Lung (tissue), 12 donors: ENCODE results near the gene SPRN. TPM values are rescaled to one million over a fixed set of nuclear protein-coding genes. Genes with fewer than 3 reads are reported as not detected.

Experiments
- ATAC-seq: fragments of 200-7000 bp; cut with Tn5 transposase; one replicate; pipeline ENCODE4 v1.9.1; 2020; ENCODE audit warnings: moderate number of reproducible peaks; ENCODE audit not compliant: insufficient read depth, low FRiP score
- DNase-seq, 3 donors: peaks; one replicate each; pipeline ENCODE4 v3.0.0-alpha.2; 2013 to 2017
- H3K27ac ChIP-seq, 2 donors: one replicate each; pipeline ENCODE4 v1.5.1; 2013; ENCODE audit warnings: mild to moderate bottlenecking in 2 of 2, moderate library complexity in 2 of 2, control low read depth in 1 of 2, inconsistent platforms in 1 of 2, low read depth in 1 of 2, low read length in 1 of 2
- H3K27me3 ChIP-seq, 3 donors: one replicate each; pipeline ENCODE4 v1.5.1; 2013; ENCODE audit warnings: low read length in 2 of 3; ENCODE audit not compliant: control insufficient read depth in 3 of 3, insufficient read depth in 3 of 3
- H3K36me3 ChIP-seq, 4 donors: one replicate each; pipeline ENCODE4 v1.5.1; 2013; ENCODE audit warnings: low read length in 4 of 4, mild to moderate bottlenecking in 1 of 4, moderate library complexity in 1 of 4; ENCODE audit not compliant: control insufficient read depth in 4 of 4, insufficient read depth in 4 of 4
- H3K4me1 ChIP-seq, 5 donors: one replicate each; pipeline ENCODE4 v1.5.1; 2013; ENCODE audit warnings: low read length in 5 of 5, mild to moderate bottlenecking in 2 of 5, moderate library complexity in 1 of 5; ENCODE audit not compliant: control insufficient read depth in 5 of 5, insufficient read depth in 5 of 5
- H3K4me3 ChIP-seq: one replicate; pipeline ENCODE4 v1.5.1; 2013; ENCODE audit warnings: mild to moderate bottlenecking, control low read depth, moderate library complexity
- H3K9ac ChIP-seq, 2 donors: one replicate each; pipeline ENCODE4 v1.5.1; 2013; ENCODE audit warnings: low read length in 2 of 2, control low read depth in 1 of 2; ENCODE audit not compliant: insufficient read depth in 1 of 2
- H3K9me3 ChIP-seq, 4 donors: one replicate each; pipeline ENCODE4 v1.5.1; 2013; ENCODE audit warnings: low read length in 3 of 4, mild to moderate bottlenecking in 1 of 4, moderate library complexity in 1 of 4; ENCODE audit not compliant: control insufficient read depth in 4 of 4, insufficient read depth in 3 of 4
- CTCF ChIP-seq: IDR thresholded peaks from 2 replicates; pipeline ENCODE4 v1.5.1; 2012; ENCODE audit warnings: mild to moderate bottlenecking; ENCODE audit errors: control extremely low read depth, extremely low read depth
- WGBS, 2 donors: extraction: QIAGEN DNeasy Blood & Tissue Kit; methylation state at CpG; one replicate each; pipeline ENCODE4 v1.1.7; 2013; 5-methylcytosine and 5-hydroxymethylcytosine counted together
- polyA plus RNA-seq, 2 donors: library from polyadenylated mRNA; stranded (reverse); fragments of 200-250 nt; gene quantifications; one replicate each; pipeline ENCODE4 v1.2.1, GENCODE V29; 2013
- total RNA-seq, 2 donors: library from RNA; depleted of rRNA in 1 of 2; stranded (reverse); fragments of >200 nt in 1 of 2; gene quantifications; one replicate each; pipeline ENCODE4 v1.2.1, GENCODE V29; 2014 to 2021
- donor health status: control.
- donor health status: control.
- donor health status: Bipolar disorder and iron deficiency.
- donor health status: healthy.
- donor health status: DM: yes; HTN: yes; CAD: no.

The SPRN gene
- total and polyA plus RNA-seq, 4 donors: 0.11 to 0.34 (median 0.16) TPM

GRCh38 chr10:133459454-133460207, 35.2 kb upstream of the SPRN start:
- ATAC-seq (no peak), DNase-seq (no peak)
- no peak overlapping the region for H3K4me3 ChIP-seq
- no peak overlapping the region for H3K27ac ChIP-seq
- WGBS, 2 donors: 53 to 70% methylated on average over 81 of the region's 81 CpGs
- TF ChIP-seq CTCF: no peak
- H3K9me3 ChIP-seq: peaks cover 0 to 4% (median 0%) of the 10 kb centered on the region in 4 donors
- no peaks in the 10 kb centered on the region for H3K4me1 ChIP-seq
- no peaks in the 10 kb centered on the region for H3K36me3 ChIP-seq
- peaks cover 0 to 12% (median 0%) of the 10 kb centered on the region in 3 donors for H3K27me3 ChIP-seq
- H3K9ac ChIP-seq: no peak overlapping the region

DNA sequence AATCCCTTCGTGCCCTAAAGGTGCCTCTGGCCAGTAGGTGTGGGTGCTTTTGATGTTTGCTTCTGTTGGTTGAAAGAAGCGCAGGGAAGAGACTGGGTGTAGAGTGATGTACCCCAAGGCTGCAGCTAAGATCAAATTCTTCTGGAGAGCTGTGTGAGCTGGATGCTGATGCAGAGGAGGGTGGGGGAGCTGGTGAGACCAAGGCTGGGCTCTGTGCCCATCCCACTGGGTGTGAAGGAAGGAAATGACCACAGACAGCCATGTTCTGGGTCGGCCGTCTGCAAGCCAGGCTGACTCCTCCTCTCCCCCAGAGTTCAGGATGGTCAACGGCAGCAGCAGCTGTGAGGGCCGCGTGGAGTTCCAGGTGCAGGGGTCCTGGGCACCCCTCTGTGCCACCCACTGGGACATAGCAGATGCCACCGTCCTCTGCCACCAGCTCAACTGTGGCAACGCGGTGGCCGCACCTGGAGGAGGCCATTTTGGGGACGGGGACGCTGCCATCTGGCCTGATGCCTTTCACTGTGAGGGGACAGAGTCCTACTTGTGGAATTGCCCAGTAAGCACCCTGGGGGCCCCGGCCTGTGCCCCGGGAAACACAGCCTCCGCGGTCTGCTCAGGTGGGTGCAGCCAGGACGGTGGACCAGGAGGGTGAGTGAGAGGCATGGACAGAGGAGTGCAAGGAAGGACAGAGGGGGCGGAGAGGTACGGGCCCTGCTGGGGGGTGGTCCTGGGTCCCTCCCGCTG, 34.5 kb upstream of the SPRN start:
- no peak for TF ChIP-seq CTCF
- Histone ChIP-seq H3K9me3 (peaks cover 0 to 4% (median 0%) of the 10 kb centered on the region in 4 donors), H3K27ac (no peak overlapping the region), H3K4me1 (no peaks in the 10 kb centered on the region), H3K9ac (no peak overlapping the region), H3K27me3 (peaks cover 0 to 9% (median 0%) of the 10 kb centered on the region in 3 donors), H3K36me3 (no peaks in the 10 kb centered on the region), H3K4me3 (no peak overlapping the region)
- 79 to 84% methylated on average over 19 to 21 of the region's 21 CpGs for WGBS, 2 donors
- ATAC-seq: no peak
- no peak for DNase-seq

DNA sequence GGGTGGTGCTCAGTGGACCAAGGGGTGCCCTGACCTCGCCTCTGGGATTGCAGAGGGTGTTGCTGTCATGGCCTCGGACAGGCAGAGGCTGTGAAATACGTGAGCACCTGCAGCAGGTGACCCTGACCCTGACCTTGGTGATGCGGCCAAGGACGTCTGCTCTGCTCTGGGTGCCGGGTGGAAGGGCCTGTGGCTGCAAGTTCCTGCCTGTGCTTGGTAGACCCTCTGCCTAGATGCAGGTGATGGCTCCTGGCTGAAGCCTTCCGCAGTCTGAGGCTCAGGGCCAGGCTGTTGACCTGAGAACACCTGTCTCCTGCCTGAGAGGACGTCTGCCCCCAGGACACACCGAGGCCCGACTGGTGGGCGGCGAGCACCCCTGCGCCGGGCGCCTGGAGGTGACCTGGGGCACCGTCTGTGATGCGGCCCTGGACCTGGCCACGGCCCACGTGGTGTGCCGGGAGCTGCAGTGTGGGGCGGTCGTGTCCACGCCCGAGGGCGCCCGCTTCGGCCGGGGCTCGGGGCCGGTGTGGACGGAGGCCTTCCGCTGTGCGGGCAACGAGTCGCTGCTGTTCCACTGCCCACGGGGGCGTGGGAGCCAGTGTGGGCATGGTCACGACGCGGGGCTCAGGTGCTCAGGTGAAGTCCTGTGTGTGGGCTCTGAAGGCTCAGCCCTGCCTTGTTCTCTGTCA, 33.7 kb upstream of the SPRN start:
- Histone ChIP-seq H3K9ac (no peak overlapping the region), H3K27ac (no peak overlapping the region), H3K9me3 (peaks cover 0 to 4% (median 0%) of the 10 kb centered on the region in 4 donors), H3K4me1 (no peaks in the 10 kb centered on the region), H3K27me3 (peaks cover 0 to 3% (median 0%) of the 10 kb centered on the region in 3 donors), H3K36me3 (no peaks in the 10 kb centered on the region), H3K4me3 (no peak overlapping the region)
- WGBS, 2 donors: 93 to 96% methylated on average over 36 to 40 of the region's 40 CpGs
- no peak for ATAC-seq
- TF ChIP-seq CTCF: no peak
- DNase-seq: no peak
